Ectodermal cell (in vitro differentiated cells): Measurements from ENCODE around the gene MYO5B.
"Not testable (repeated sequence)": the region's sequence is repeated elsewhere in the genome, so short reads cannot be mapped to it uniquely, and the experiment has no call there.

ENCODE experiments used
- H3K27ac ChIP-seq: 2 replicates; pipeline ENCODE4 v1.7.0; 2013; ENCODE audit warnings: mild to moderate bottlenecking, low read depth, low read length; ENCODE audit not compliant: insufficient read depth, poor library complexity, severe bottlenecking
- H3K27me3 ChIP-seq: 2 replicates; pipeline ENCODE4 v1.7.0; 2013; ENCODE audit warnings: mild to moderate bottlenecking, low read length; ENCODE audit not compliant: insufficient read depth, control insufficient read depth, poor library complexity, severe bottlenecking
- H3K36me3 ChIP-seq: one replicate; pipeline ENCODE4 v1.7.0; 2013; ENCODE audit warnings: low read length; ENCODE audit not compliant: control insufficient read depth, insufficient read depth
- H3K4me1 ChIP-seq: one replicate; pipeline ENCODE4 v1.7.0; 2013; ENCODE audit warnings: low read length; ENCODE audit not compliant: control insufficient read depth, insufficient read depth
- H3K4me3 ChIP-seq: 2 replicates; pipeline ENCODE4 v1.7.0; 2013; ENCODE audit warnings: low read depth, low read length, control low read depth; ENCODE audit not compliant: insufficient read depth
- H3K9me3 ChIP-seq: 2 replicates; pipeline ENCODE4 v1.7.0; 2013; ENCODE audit warnings: mild to moderate bottlenecking, low read length, moderate library complexity; ENCODE audit not compliant: control insufficient read depth
- WGBS, 2 experiments: methylation state at CpG; one replicate each; pipeline ENCODE4 v1.1.7; 2013; ENCODE audit warnings: missing lambda C conversion rate in 2 of 2; 5-methylcytosine and 5-hydroxymethylcytosine counted together

Gene MYO5B

GRCh38 chr18:49904871-49905555, 289.9 kb downstream of the MYO5B start:
- Histone ChIP-seq H3K36me3 (no peaks in the 10 kb centered on the region), H3K4me1 (peaks cover 4% of the 10 kb centered on the region), H3K9me3 (no peaks in the 10 kb centered on the region), H3K27me3 (no peaks in the 10 kb centered on the region), H3K27ac (no peak overlapping the region), H3K4me3 (no peak overlapping the region)
- 86 to 92% methylated on average over 4 of the region's 4 CpGs for WGBS, 2 experiments

GRCh38 chr18:49901862-49902340, 293.0 kb downstream of the MYO5B start:
- 93 to 94% methylated on average over 6 of the region's 6 CpGs for WGBS, 2 experiments
- Histone ChIP-seq H3K27me3 (no peaks in the 10 kb centered on the region), H3K36me3 (no peaks in the 10 kb centered on the region), H3K9me3 (no peaks in the 10 kb centered on the region), H3K4me1 (no peaks in the 10 kb centered on the region), H3K4me3 (no peak overlapping the region), H3K27ac (no peak overlapping the region)

GRCh38 chr18:49899657-49900330, 295.2 kb downstream of the MYO5B start:
- Histone ChIP-seq H3K27me3 (no peaks in the 10 kb centered on the region), H3K27ac (no peak overlapping the region), H3K36me3 (no peaks in the 10 kb centered on the region), H3K4me1 (peaks cover 8% of the 10 kb centered on the region), H3K9me3 (no peaks in the 10 kb centered on the region), H3K4me3 (no peak overlapping the region)
- WGBS, 2 experiments, result 91 to 93% methylated on average over 4 to 5 of the region's 5 CpGs

GRCh38 chr18:49898421-49898820, 296.5 kb downstream of the MYO5B start:
- Histone ChIP-seq H3K27me3 (no peaks in the 10 kb centered on the region), H3K27ac (no peak overlapping the region), H3K9me3 (no peaks in the 10 kb centered on the region), H3K36me3 (no peaks in the 10 kb centered on the region), H3K4me3 (no peak overlapping the region), H3K4me1 (peaks cover 8% of the 10 kb centered on the region)
- 62 to 66% methylated on average over 7 of the region's 7 CpGs for WGBS, 2 experiments

GRCh38 chr18:49894517-49895226, 300.3 kb downstream of the MYO5B start:
- no peak overlapping the region for H3K4me3 ChIP-seq
- H3K27me3 ChIP-seq, result no peaks in the 10 kb centered on the region
- H3K36me3 ChIP-seq, result no peaks in the 10 kb centered on the region
- no peak overlapping the region for H3K27ac ChIP-seq
- H3K4me1 ChIP-seq, result peaks cover 8% of the 10 kb centered on the region
- WGBS, 2 experiments, result 92 to 95% methylated on average over 11 of the region's 11 CpGs
- no peaks in the 10 kb centered on the region for H3K9me3 ChIP-seq

- H3K27ac ChIP-seq, result no peak overlapping the region
These were observed 301.9 kb downstream of the MYO5B start for GRCh38 chr18:49893036-49893435.

GRCh38 chr18:49892148-49892924, 302.6 kb downstream of the MYO5B start:
- 91% methylated on average over 14 to 15 of the region's 15 CpGs for WGBS, 2 experiments
- Histone ChIP-seq H3K4me1 (peaks cover 8% of the 10 kb centered on the region), H3K4me3 (no peak overlapping the region), H3K27ac (no peak overlapping the region), H3K27me3 (no peaks in the 10 kb centered on the region), H3K36me3 (no peaks in the 10 kb centered on the region), H3K9me3 (no peaks in the 10 kb centered on the region)

More at GRCh38 chr18:49893036-49893435, 301.9 kb downstream of the MYO5B start:
- WGBS, 2 experiments, result 91 to 94% methylated on average over 2 of the region's 2 CpGs
- Histone ChIP-seq H3K4me3 (no peak overlapping the region), H3K4me1 (peaks cover 8% of the 10 kb centered on the region), H3K36me3 (no peaks in the 10 kb centered on the region), H3K27me3 (no peaks in the 10 kb centered on the region), H3K9me3 (no peaks in the 10 kb centered on the region)

- Histone ChIP-seq H3K27me3 (no peaks in the 10 kb centered on the region), H3K4me1 (peaks cover under 1% of the 10 kb centered on the region), H3K4me3 (no peak overlapping the region)
These were observed 304.9 kb downstream of the MYO5B start for GRCh38 chr18:49890041-49890440.

GRCh38 chr18:49889552-49889951, 305.4 kb downstream of the MYO5B start:
- H3K4me1 ChIP-seq, H3K27ac ChIP-seq, H3K9me3 ChIP-seq, H3K27me3 ChIP-seq, H3K4me3 ChIP-seq, H3K36me3 ChIP-seq: not testable (repeated sequence)
- 93 to 94% methylated on average over 2 of the region's 2 CpGs for WGBS, 2 experiments

More at GRCh38 chr18:49890041-49890440, 304.9 kb downstream of the MYO5B start:
- no peak overlapping the region for H3K27ac ChIP-seq
- H3K9me3 ChIP-seq, result no peaks in the 10 kb centered on the region
- no peaks in the 10 kb centered on the region for H3K36me3 ChIP-seq
